ENCODE results near the gene PUSL1. TPM values are rescaled to one million over a fixed set of nuclear protein-coding genes. Genes with fewer than 3 reads are reported as not detected.
"Not testable (repeated sequence)": the region's sequence is repeated elsewhere in the genome, so short reads cannot be mapped to it uniquely, and the experiment has no call there.

Gene PUSL1
- total and polyA plus RNA-seq, 11 donors = 6.8 to 17.7 (median 10.3) TPM

DNA sequence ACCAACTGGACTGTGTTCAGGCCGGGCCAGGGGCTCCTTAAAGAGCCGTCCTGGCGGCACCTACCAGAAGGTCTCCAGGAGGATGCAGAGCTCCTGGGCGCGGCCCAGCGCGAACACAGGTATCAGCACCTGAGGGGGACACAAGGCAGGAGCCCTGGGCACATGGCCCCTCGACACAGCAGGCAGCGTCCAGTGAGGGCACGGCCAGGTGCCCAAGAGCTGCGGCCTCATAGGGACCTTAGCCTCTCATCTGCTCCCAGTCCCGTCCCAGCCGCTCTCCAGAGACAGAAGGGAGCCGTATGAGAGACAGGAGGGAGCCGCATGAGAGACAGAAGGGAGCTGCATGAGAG lies 5.8 kb downstream of the PUSL1 start:
- no peak for TF ChIP-seq POLR2A (IDR thresholded peaks at IDR 0.05)
- TF ChIP-seq, protein P1, sequence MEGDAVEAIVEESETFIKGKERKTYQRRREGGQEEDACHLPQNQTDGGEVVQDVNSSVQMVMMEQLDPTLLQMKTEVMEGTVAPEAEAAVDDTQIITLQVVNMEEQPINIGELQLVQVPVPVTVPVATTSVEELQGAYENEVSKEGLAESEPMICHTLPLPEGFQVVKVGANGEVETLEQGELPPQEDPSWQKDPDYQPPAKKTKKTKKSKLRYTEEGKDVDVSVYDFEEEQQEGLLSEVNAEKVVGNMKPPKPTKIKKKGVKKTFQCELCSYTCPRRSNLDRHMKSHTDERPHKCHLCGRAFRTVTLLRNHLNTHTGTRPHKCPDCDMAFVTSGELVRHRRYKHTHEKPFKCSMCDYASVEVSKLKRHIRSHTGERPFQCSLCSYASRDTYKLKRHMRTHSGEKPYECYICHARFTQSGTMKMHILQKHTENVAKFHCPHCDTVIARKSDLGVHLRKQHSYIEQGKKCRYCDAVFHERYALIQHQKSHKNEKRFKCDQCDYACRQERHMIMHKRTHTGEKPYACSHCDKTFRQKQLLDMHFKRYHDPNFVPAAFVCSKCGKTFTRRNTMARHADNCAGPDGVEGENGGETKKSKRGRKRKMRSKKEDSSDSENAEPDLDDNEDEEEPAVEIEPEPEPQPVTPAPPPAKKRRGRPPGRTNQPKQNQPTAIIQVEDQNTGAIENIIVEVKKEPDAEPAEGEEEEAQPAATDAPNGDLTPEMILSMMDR (IDR thresholded peaks at IDR 0.05) = no peak
- Histone ChIP-seq H3K27ac (no peak overlapping the region), H3K4me3 (no peak overlapping the region), H3K4me1 (peaks cover 0 to 29% (median 15%) of the 10 kb centered on the region in 12 donors), H3K9me3 (no peaks in the 10 kb centered on the region), H3K36me3 (peaks cover 0 to 84% (median 70%) of the 10 kb centered on the region in 9 donors), H3K27me3 (no peaks in the 10 kb centered on the region)
- DNase-seq = no peak
- no peak for ATAC-seq
- intact Hi-C loops (cut with DNase I) = no loop called here
- WGBS, 4 donors = 93 to 95% (median 94%) methylated on average over 15 of the region's 15 CpGs

DNA sequence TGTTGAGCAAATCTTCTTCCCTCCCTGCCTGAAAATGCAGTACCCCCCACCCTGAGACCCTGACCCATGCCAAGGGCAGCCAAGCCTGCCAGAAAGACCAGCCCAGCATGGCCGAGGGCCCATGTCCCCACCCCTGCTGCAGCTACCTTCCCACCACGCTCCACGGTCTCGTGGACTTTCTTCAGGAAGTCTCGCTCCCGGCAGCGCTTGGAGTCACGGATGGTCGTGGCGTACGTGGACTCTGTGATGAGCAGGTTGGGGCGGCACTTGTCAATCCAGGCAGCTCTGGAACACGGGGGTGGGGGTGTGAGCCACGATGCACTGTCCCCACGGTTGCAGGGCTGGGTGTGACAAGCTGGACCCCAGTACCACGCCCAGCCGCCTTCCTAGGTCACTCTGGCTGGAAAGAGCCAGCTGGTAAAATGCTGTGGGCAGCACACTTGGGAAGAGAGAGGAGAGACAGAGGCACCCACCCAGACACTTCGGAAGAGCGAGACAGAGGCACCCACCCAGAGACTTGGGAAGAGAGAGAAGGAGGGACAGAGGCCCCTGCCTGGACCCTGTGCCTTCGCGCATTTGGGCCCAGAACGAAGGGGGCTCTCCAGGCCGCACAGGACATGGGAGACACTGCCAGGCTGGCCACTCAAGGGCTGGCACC lies 6.4 kb downstream of the PUSL1 start:
- intact Hi-C loops (cut with DNase I) = no loop called here
- H3K36me3 ChIP-seq = peaks cover 0 to 88% (median 73%) of the 10 kb centered on the region in 9 donors
- DNase-seq (no peak), ATAC-seq (no peak)
- no peak overlapping the region for H3K4me3 ChIP-seq
- peaks cover 0 to 23% (median 11%) of the 10 kb centered on the region in 12 donors for H3K4me1 ChIP-seq
- H3K27me3 ChIP-seq = no peaks in the 10 kb centered on the region
- TF ChIP-seq, protein P1 (IDR thresholded peaks at IDR 0.05) = no peak
- peak overlapping the region in 1 of 12 donors; percentile 49 for H3K27ac ChIP-seq
- 88 to 92% (median 90%) methylated on average over 22 to 23 of the region's 23 CpGs for WGBS, 4 donors
- no peaks in the 10 kb centered on the region for H3K9me3 ChIP-seq

DNA sequence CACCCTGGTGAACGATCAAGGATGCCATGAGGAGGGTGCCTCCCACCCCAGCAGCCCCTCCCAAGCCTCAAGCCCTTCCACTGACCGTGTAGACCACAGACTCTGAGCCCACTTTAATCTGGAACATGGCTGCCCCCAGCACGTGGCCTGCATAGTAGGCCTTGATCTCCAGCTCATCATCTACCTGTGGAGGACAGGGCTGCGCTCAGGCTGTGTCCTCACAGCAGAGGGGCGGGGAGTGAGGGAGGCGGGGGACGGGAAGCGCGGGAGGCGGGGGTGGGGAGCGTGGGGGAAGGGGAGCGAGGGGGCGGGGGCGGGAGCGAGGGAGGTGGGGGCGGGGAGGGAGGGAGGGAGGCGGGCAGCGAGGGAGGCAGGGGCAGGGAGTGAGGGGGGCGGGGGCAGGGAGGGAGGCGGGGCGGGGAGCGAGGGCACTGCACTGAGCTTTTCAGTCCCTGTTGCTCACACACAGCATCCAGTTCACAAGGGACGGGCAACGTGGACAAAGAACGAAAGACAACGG lies 7.1 kb downstream of the PUSL1 start:
- Histone ChIP-seq H3K4me3 (no peak overlapping the region), H3K27ac (peak overlapping the region in 1 of 12 donors; percentile 49), H3K9me3 (no peaks in the 10 kb centered on the region), H3K4me1 (peaks cover 0 to 24% (median 12%) of the 10 kb centered on the region in 12 donors), H3K36me3 (peaks cover 0 to 88% (median 77%) of the 10 kb centered on the region in 9 donors), H3K27me3 (no peaks in the 10 kb centered on the region)
- WGBS, 4 donors = 71 to 84% (median 80%) methylated on average over 16 to 25 of the region's 26 CpGs
- no peak for DNase-seq
- TF ChIP-seq, protein P1 (IDR thresholded peaks at IDR 0.05) = no peak
- TF ChIP-seq POLR2A (IDR thresholded peaks at IDR 0.05) = no peak
- intact Hi-C loops (cut with DNase I) = no loop called here
- no peak for ATAC-seq

DNA sequence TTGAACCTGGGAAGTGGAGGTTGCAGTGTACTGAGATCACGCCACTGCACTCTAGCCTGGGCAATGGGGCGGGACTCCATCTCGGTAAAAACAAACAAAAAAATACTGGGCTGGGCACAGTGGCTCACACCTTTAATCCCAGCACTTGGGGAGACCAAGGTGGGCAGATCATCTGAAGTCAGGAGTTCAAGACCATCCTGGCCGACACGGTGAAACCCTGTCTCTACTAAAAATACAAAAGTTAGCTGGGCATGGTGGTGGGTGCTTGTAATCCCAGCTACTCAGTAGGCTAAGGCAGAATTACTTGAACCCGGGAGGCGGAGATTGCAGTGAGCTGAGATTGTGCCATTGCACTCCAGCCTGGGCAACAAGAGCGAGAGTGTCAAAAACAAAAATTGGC lies 7.8 kb downstream of the PUSL1 start:
- Histone ChIP-seq H3K4me1 (peaks cover 0 to 31% (median 18%) of the 10 kb centered on the region in 12 donors), H3K27ac (peak overlapping the region in 1 of 12 donors; percentile 81), H3K36me3 (peaks cover 0 to 86% (median 70%) of the 10 kb centered on the region in 9 donors)
- intact Hi-C loops (cut with DNase I); H3K9me3 ChIP-seq; ATAC-seq; H3K27me3 ChIP-seq; H3K4me3 ChIP-seq; DNase-seq: not testable (repeated sequence)
- 90 to 94% (median 92%) methylated on average over 8 of the region's 8 CpGs for WGBS, 4 donors
